Upper lobe of right lung (tissue), 1 donor: ENCODE results near the gene FHOD3. TPM values are rescaled to one million over a fixed set of nuclear protein-coding genes. Genes with fewer than 3 reads are reported as not detected.

Source experiments
- ATAC-seq: fragments of 200-7000 bp; cut with Tn5 transposase; one replicate; pipeline ENCODE4 v1.9.1; 2020; ENCODE audit warnings: mild to moderate bottlenecking, moderate library complexity
- DNase-seq: peaks from one replicate; pipeline ENCODE4 v3.0.0-alpha.2; 2020
- H3K27ac ChIP-seq: fragments of 200-600 bp; one replicate; pipeline ENCODE4 v1.8.0; 2022
- H3K27me3 ChIP-seq: fragments of 200-600 bp; one replicate; pipeline ENCODE4 v1.8.0; 2022; ENCODE audit warnings: mild to moderate bottlenecking
- H3K36me3 ChIP-seq: fragments of 200-600 bp; one replicate; pipeline ENCODE4 v1.8.0; 2022
- H3K4me1 ChIP-seq: fragments of 200-600 bp; one replicate; pipeline ENCODE4 v1.8.0; 2022
- H3K4me3 ChIP-seq: fragments of 200-600 bp; one replicate; pipeline ENCODE4 v1.8.0; 2022; ENCODE audit warnings: mild to moderate bottlenecking
- H3K9me3 ChIP-seq: fragments of 200-600 bp; one replicate; pipeline ENCODE4 v1.8.0; 2022
- CTCF ChIP-seq: fragments of 200-600 bp; IDR thresholded peaks from one replicate; pipeline ENCODE4 v1.8.0; 2022; ENCODE audit warnings: antibody characterized with exemption
- intact Hi-C: fragments of 100-400 bp; cut with DNase I; formaldehyde crosslinking; loops from one replicate; pipeline ENCODE4 v1.11.0; 2022
- total RNA-seq: library from RNA; stranded (reverse); fragmentation: NEBNext Ultra II Directional; extraction: Animal tissue kit (Norgen Biotek cat#: 25700); gene quantifications from one replicate; pipeline ENCODE4 v1.2.1, GENCODE V29; 2021
- donor health status: DM: no; HTN: yes; CAD: no; lungs with severe emphysema.

FHOD3 gene
- total RNA-seq, 1 donor from 2014 or later: 1.9 TPM

GRCh38 chr18:36744261-36744876 lies 446.9 kb downstream of the FHOD3 start:
- no peak for TF ChIP-seq CTCF
- ATAC-seq (no peak), DNase-seq (no peak)
- H3K4me1 ChIP-seq: no peaks in the 10 kb centered on the region
- no peaks in the 10 kb centered on the region for H3K9me3 ChIP-seq
- no peaks in the 10 kb centered on the region for H3K36me3 ChIP-seq
- intact Hi-C loops: no loop called here
- no peak overlapping the region for H3K27ac ChIP-seq
- H3K4me3 ChIP-seq: no peak overlapping the region
- H3K27me3 ChIP-seq: no peaks in the 10 kb centered on the region

- Histone ChIP-seq H3K4me1 (no peaks in the 10 kb centered on the region), H3K9me3 (no peaks in the 10 kb centered on the region), H3K27ac (no peak overlapping the region), H3K36me3 (no peaks in the 10 kb centered on the region), H3K4me3 (no peak overlapping the region), H3K27me3 (no peaks in the 10 kb centered on the region)
- intact Hi-C loops: no loop called here
- no peak for TF ChIP-seq CTCF
- ATAC-seq (peak; percentile 37), DNase-seq (no peak)
Measured at GRCh38 chr18:36745219-36745975, 447.9 kb downstream of the FHOD3 start.

GRCh38 chr18:36752929-36753865 lies 455.7 kb downstream of the FHOD3 start:
- TF ChIP-seq CTCF: no peak
- Histone ChIP-seq H3K4me3 (no peak overlapping the region), H3K9me3 (no peaks in the 10 kb centered on the region), H3K27me3 (no peaks in the 10 kb centered on the region), H3K36me3 (no peaks in the 10 kb centered on the region), H3K27ac (no peak overlapping the region), H3K4me1 (peaks cover 7% of the 10 kb centered on the region)
- DNase-seq (no peak), ATAC-seq (no peak)
- intact Hi-C loops: no loop called here

GRCh38 chr18:36756242-36756641 lies 458.7 kb downstream of the FHOD3 start:
- Histone ChIP-seq H3K4me3 (no peak overlapping the region), H3K27me3 (no peaks in the 10 kb centered on the region), H3K9me3 (no peaks in the 10 kb centered on the region), H3K36me3 (no peaks in the 10 kb centered on the region), H3K27ac (no peak overlapping the region), H3K4me1 (peaks cover 7% of the 10 kb centered on the region)
- ATAC-seq (peak; percentile 27), DNase-seq (no peak)
- intact Hi-C loops: no loop called here
- no peak for TF ChIP-seq CTCF

GRCh38 chr18:36757081-36757480 lies 459.6 kb downstream of the FHOD3 start:
- peak; percentile 58 for TF ChIP-seq CTCF
- Histone ChIP-seq H3K4me3 (no peak overlapping the region), H3K27ac (no peak overlapping the region), H3K36me3 (no peaks in the 10 kb centered on the region), H3K9me3 (no peaks in the 10 kb centered on the region), H3K4me1 (peaks cover 7% of the 10 kb centered on the region), H3K27me3 (no peaks in the 10 kb centered on the region)
- DNase-seq (no peak), ATAC-seq (peak; percentile 79)
- intact Hi-C loops: no loop called here
